ENCODE data around the gene GNA15.

DNA sequence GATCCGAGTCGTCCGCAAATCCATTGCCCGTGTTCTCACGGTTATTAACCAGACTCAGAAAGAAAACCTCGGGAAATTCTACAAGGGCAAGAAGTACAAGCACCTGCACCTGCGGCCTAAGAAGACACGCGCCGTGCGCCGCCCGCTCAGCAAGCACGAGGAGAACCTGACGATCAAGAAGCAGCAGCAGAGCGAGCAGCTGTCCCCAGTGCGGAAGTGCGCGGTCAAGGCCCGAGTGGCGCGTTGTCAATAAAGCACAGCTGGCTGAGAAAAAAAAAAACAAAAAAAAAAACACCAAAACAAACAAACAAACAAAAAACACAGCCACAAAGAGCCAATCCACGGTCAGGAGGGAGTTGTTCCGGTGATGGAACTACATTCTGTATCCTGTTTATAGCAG is 4.7 kb upstream of the GNA15 start:
- TF ChIP-seq POLR2A (IDR thresholded peaks at IDR 0.05; ENCODE audit: low read depth, low read length) (no peak), POLR2AphosphoS5 (IDR thresholded peaks at IDR 0.05; ENCODE audit: insufficient read depth, low read depth, low read length) (no peak), GATA2 (IDR thresholded peaks at IDR 0.05; ENCODE audit: insufficient read depth, insufficient read length, low read depth, low read length) (no peak), CTCF (IDR thresholded peaks at IDR 0.05; ENCODE audit: extremely low read depth in 1 of 2, insufficient read depth in 1 of 2, low read depth in 1 of 2, low read length in 2 of 2) (no peak), EZH2 (IDR thresholded peaks at IDR 0.05; ENCODE audit: borderline replicate concordance, low read depth, low read length, severe bottlenecking) (no peak)

Measured in endothelial cell of umbilical vein (primary cell).